Measurements from ENCODE around the gene CXCR2.

- TF ChIP-seq CTCF (IDR thresholded peaks at IDR 0.05) (no peak), POLR2AphosphoS5 (IDR thresholded peaks at IDR 0.05) (no peak), EP300 (IDR thresholded peaks at IDR 0.05) (no peak), POLR2A (IDR thresholded peaks at IDR 0.05) (no peak)
Observed at GRCh38 chr2:218146056-218146455, 20.2 kb downstream of the CXCR2 start.

Data from suprapubic skin (tissue), 4 donors.